Natural killer cell treated with Interleukin-12 subunit alpha and Interleukin-12 subunit beta and Interleukin-15 and Interleukin-18, amount 100 ng/mL, for 72 hours (primary cell): ENCODE data around the gene SLC41A1. TPM values are rescaled to one million over a fixed set of nuclear protein-coding genes. Genes with fewer than 3 reads are reported as not detected.
A peak's percentile ranks its signal among the peaks of the same experiment; 100 is the strongest.

Source experiments
- ATAC-seq, 2 donors: fragments of 150-1000 bp; cut with Tn5 transposase in 1 of 2; sonication (Bioruptor Pico), chemical (Tn5 transposase) in 1 of 2; 2 replicates each; pipeline ENCODE4 v1.10.0; 2021
- DNase-seq: peaks from one replicate; pipeline ENCODE4 v3.0.0; 2022; ENCODE audit warnings: low spot score
- H3K27ac Mint-ChIP-seq, 2 donors: 1 replicate in 1 of 2; 2 replicates in 1 of 2; pipeline ENCODE4 v1.8.0; 2022; ENCODE audit warnings: mixed read lengths in 2 of 2, mild to moderate bottlenecking in 1 of 2, moderate library complexity in 1 of 2
- H3K27me3 Mint-ChIP-seq, 2 donors: 1 replicate in 1 of 2; 2 replicates in 1 of 2; pipeline ENCODE4 v1.8.0; 2022; ENCODE audit warnings: mixed read lengths in 2 of 2
- H3K36me3 Mint-ChIP-seq: one replicate; pipeline ENCODE4 v1.8.0; 2022; ENCODE audit warnings: mixed read lengths
- H3K4me1 Mint-ChIP-seq, 2 donors: 1 replicate in 1 of 2; 2 replicates in 1 of 2; pipeline ENCODE4 v1.8.0; 2022; ENCODE audit warnings: low read depth in 2 of 2, mixed read lengths in 2 of 2, mild to moderate bottlenecking in 1 of 2
- H3K4me3 Mint-ChIP-seq: one replicate; pipeline ENCODE4 v1.8.0; 2022; ENCODE audit warnings: mixed read lengths
- H3K9me3 Mint-ChIP-seq: 2 replicates; pipeline ENCODE4 v1.8.0; 2022; ENCODE audit warnings: mixed read lengths
- total RNA-seq, 2 donors: library from RNA; stranded (reverse); gene quantifications; one replicate each; pipeline ENCODE4 v1.2.3, GENCODE V29; 2022

The SLC41A1 gene
- total RNA-seq, 2 donors from 2014 or later = 66.2 to 80.2 TPM

DNA sequence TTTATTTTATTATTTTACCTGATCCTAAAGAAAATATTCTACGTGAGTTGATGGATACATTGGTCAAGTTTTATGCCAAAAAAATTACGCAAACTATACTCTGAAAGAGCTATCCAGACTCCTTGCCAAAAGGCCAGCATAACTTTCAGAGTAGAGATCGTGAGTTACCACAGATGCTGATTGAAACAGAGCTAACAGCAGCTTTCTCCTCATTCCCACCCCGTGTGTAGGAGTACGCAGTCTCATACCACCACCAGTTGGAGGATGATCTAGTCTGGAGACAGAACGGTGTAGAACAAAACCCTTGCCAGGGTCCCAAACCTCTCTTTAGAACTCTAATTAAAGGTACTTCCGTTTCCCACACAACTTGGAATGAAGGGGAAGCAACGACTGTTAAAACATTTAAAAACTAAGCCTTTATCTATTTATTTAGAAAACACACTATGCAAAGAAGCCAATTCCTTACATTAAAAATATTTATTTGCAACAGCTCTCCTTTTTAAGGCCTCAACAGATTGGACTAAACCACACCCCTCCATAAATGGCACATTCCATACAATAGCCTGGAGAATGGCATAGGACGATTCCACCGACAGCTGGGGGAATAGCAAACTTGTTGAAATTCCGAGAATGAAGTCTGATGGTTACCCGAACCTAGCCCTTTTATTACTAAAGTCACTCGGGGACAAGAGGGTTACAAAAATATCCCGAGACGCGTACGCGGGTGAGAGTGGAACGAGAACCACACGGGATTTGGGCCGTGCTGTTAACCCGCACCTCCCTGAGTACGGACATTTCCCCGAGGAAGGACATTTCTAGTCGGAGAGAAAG is 64.4 kb downstream of the SLC41A1 start:
- ATAC-seq (peak; percentile 1 to 21), DNase-seq (no peak)
- H3K4me3 Mint-ChIP-seq = peak overlapping the region; percentile 89
- H3K9me3 Mint-ChIP-seq = no peaks in the 10 kb centered on the region
- peaks cover 42 to 47% of the 10 kb centered on the region in 2 donors for H3K4me1 Mint-ChIP-seq
- no peaks in the 10 kb centered on the region for H3K27me3 Mint-ChIP-seq
- H3K36me3 Mint-ChIP-seq = peaks cover 18% of the 10 kb centered on the region
- peak overlapping the region; percentile 92 to 97 for H3K27ac Mint-ChIP-seq

DNA sequence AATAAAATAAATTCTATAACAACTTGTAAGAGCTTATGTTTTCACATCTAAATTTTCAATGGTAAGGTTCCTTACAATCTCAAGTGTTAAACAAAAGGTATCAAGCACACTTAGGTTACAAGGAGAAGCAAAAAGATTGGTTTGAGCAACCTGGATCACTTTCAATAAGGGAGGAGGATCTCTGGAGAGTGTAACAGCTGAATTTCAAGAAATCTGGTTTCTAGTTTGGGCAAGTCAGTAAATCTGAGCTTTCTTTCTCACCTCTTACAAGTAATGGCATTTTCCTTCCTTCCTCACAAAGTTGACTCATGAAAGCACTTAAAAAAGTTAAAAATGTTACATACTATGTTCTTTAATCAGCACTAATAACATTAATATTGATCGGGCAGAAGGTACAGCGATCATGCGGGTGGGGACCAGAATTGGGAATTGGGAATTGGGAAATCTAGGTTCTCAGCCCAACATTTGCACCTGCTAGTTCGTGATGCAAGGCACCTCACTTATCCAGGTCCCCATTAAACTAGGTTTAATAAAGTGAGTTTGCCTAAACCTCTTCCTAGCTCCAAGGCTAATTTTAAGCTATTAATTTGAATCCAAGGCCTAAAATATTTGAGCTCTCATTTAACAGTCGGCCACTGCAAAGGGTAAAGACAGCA is 66.1 kb downstream of the SLC41A1 start:
- ATAC-seq = no peak
- Mint-ChIP-seq H3K27ac (peak overlapping the region; percentile 72 to 84), H3K9me3 (no peaks in the 10 kb centered on the region), H3K4me3 (peak overlapping the region; percentile 89), H3K36me3 (peaks cover 18% of the 10 kb centered on the region), H3K4me1 (peaks cover 42 to 44% of the 10 kb centered on the region in 2 donors), H3K27me3 (no peaks in the 10 kb centered on the region)
- DNase-seq = no peak

GRCh38 chr1:205744403-205744802 is 68.6 kb downstream of the SLC41A1 start:
- no peak for ATAC-seq
- Mint-ChIP-seq H3K27me3 (no peaks in the 10 kb centered on the region), H3K36me3 (peaks cover 12% of the 10 kb centered on the region), H3K4me3 (no peak overlapping the region), H3K4me1 (peaks cover 36 to 42% of the 10 kb centered on the region in 2 donors), H3K27ac (peak overlapping the region in 1 of 2 donors; percentile 13), H3K9me3 (no peaks in the 10 kb centered on the region)
- no peak for DNase-seq

DNA sequence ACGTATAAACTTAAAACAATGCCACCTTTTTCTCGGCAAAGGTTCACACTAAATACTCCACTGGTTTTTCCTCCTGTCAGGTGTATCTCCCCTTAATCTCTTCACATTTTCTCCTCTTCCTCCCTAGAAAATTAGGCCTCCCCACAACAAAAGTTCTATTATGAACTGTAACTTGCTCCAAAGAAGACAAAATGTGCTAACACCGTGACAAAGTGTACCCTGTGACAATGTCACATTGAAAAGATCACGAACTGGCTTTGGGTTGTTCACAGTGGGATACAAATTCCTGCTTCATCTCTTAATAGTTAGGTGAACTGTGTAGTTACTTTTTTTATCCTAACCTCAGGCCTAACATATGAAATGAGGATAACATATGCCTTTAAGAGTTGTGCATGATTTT is 69.0 kb downstream of the SLC41A1 start:
- ATAC-seq (no peak), DNase-seq (no peak)
- Mint-ChIP-seq H3K27ac (peak overlapping the region in 1 of 2 donors; percentile 13), H3K4me1 (peaks cover 40 to 42% of the 10 kb centered on the region in 2 donors), H3K9me3 (no peaks in the 10 kb centered on the region), H3K36me3 (peaks cover 11% of the 10 kb centered on the region), H3K27me3 (no peaks in the 10 kb centered on the region), H3K4me3 (no peak overlapping the region)

- no peak for ATAC-seq
- Mint-ChIP-seq H3K4me3 (no peak overlapping the region), H3K27me3 (no peaks in the 10 kb centered on the region), H3K9me3 (no peaks in the 10 kb centered on the region), H3K4me1 (peaks cover 28 to 34% of the 10 kb centered on the region in 2 donors), H3K27ac (peak overlapping the region in 1 of 2 donors; percentile 43), H3K36me3 (no peaks in the 10 kb centered on the region)
- DNase-seq = no peak
These were observed 71.3 kb downstream of the SLC41A1 start for GRCh38 chr1:205741681-205742080.

DNA sequence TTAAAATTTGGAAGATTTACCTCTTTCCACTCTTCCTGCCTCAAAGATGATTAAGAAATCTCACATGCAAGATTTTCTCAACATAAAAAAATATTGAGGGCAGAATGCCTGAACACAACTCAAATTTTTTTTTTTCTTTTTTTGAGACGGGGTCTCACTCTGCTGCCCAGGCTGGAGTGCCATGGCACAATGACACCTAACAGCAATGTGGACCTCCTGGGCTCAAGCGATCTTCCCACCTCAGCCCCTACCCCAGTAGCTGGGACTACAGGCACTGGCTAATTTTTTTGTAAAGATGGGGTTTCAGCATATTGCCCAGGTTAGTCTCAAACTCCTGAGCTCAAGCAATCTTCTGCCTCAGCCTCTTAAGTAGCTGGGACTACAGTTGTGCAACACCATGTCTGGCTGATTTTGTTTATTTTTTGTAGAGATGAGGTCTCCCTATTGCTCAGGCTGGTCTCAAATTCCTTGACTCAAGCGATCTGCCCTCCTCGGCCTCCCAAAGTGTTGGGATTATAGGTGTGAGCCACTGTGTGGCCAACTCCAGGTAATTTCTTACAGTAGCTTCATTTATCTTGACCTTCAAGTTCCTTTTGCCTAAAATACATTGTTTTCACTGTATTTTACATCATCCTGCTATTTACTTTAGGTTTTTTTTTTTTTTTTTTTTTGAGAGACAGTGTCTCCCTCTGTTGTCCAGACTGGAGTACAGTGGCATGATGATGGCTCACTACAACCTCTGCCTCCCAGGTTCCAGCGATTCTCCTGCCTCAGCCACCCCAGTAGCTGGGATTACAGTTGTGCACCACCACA is 73.4 kb downstream of the SLC41A1 start:
- DNase-seq = no peak
- Mint-ChIP-seq H3K36me3 (no peaks in the 10 kb centered on the region), H3K4me1 (peaks cover 27 to 33% of the 10 kb centered on the region in 2 donors), H3K9me3 (no peaks in the 10 kb centered on the region), H3K27ac (peak overlapping the region in 1 of 2 donors; percentile 70), H3K4me3 (no peak overlapping the region), H3K27me3 (no peaks in the 10 kb centered on the region)
- no peak for ATAC-seq

Other genes with a start within 250 kb of the SLC41A1 start
- gene ELK4, start 181.2 kb downstream of the SLC41A1 start, total RNA-seq = 10 to 100 TPM; 78.7 to 97.8 TPM
- 1 to 10 TPM in 1 of 2 donors, under 1 TPM in 1; 0.64 to 5.1 TPM for gene SLC45A3, start 132.7 kb downstream of the SLC41A1 start, total RNA-seq
- 100 to 1,000 TPM in 1 of 2 donors, 10 to 100 TPM in 1; 95.1 to 156 TPM for gene NUCKS1, start 63.0 kb downstream of the SLC41A1 start, total RNA-seq
- 100 to 1,000 TPM; 109 to 217 TPM for gene RAB29, start 37.7 kb downstream of the SLC41A1 start, total RNA-seq
- under 1 TPM in 1 of 2 donors, not detected in 1; 0.75 TPM for gene PM20D1, start 36.9 kb upstream of the SLC41A1 start, total RNA-seq
- gene SLC26A9, start 130.3 kb upstream of the SLC41A1 start, total RNA-seq = not detected
- not detected for gene RAB7B, start 190.2 kb upstream of the SLC41A1 start, total RNA-seq
- gene CTSE, start 210.7 kb upstream of the SLC41A1 start, total RNA-seq = not detected
- gene RHEX, start 240.0 kb upstream of the SLC41A1 start, total RNA-seq = under 1 TPM in 1 of 2 donors, not detected in 1; 0.86 TPM